ENCODE measurements around the gene SLAMF9.

Gene SLAMF9

GRCh38 chr1:159985473-159985872 is 31.4 kb upstream of the SLAMF9 start:
- TF ChIP-seq CTCF (IDR thresholded peaks at IDR 0.05; ENCODE audit: low read depth, low read length): no peak
- no peak for DNase-seq (ENCODE audit: extremely low read depth, low read depth)

- no peak for TF ChIP-seq CTCF (IDR thresholded peaks at IDR 0.05; ENCODE audit: low read depth, low read length)
- no peak for DNase-seq (ENCODE audit: extremely low read depth, low read depth)
Measured at GRCh38 chr1:159983681-159984080, 29.6 kb upstream of the SLAMF9 start.

GRCh38 chr1:159982280-159982679 is 28.2 kb upstream of the SLAMF9 start:
- TF ChIP-seq CTCF (IDR thresholded peaks at IDR 0.05; ENCODE audit: low read depth, low read length): no peak
- DNase-seq (ENCODE audit: extremely low read depth, low read depth): no peak

- no peak for TF ChIP-seq CTCF (IDR thresholded peaks at IDR 0.05; ENCODE audit: low read depth, low read length)
Measured at GRCh38 chr1:159981351-159982055, 27.5 kb upstream of the SLAMF9 start.

GRCh38 chr1:159980786-159981185 is 26.7 kb upstream of the SLAMF9 start:
- no peak for DNase-seq (ENCODE audit: extremely low read depth, low read depth)
- TF ChIP-seq CTCF (IDR thresholded peaks at IDR 0.05; ENCODE audit: low read depth, low read length): no peak

More at GRCh38 chr1:159981351-159982055, 27.5 kb upstream of the SLAMF9 start:
- DNase-seq (ENCODE audit: extremely low read depth, low read depth): no peak

GRCh38 chr1:159980076-159980475 is 26.0 kb upstream of the SLAMF9 start:
- DNase-seq (ENCODE audit: extremely low read depth, low read depth): no peak

More at GRCh38 chr1:159980076-159980475, 26.0 kb upstream of the SLAMF9 start:
- TF ChIP-seq CTCF (IDR thresholded peaks at IDR 0.05; ENCODE audit: low read depth, low read length): no peak

Data from AG09319 (cell line).